Fibroblast of skin of abdomen (primary cell): ENCODE data around the gene LRRC15.

ENCODE experiments used
- DNase-seq: peaks from one replicate; pipeline ENCODE4 v3.0.0-alpha.2; 2013

Gene LRRC15

DNA sequence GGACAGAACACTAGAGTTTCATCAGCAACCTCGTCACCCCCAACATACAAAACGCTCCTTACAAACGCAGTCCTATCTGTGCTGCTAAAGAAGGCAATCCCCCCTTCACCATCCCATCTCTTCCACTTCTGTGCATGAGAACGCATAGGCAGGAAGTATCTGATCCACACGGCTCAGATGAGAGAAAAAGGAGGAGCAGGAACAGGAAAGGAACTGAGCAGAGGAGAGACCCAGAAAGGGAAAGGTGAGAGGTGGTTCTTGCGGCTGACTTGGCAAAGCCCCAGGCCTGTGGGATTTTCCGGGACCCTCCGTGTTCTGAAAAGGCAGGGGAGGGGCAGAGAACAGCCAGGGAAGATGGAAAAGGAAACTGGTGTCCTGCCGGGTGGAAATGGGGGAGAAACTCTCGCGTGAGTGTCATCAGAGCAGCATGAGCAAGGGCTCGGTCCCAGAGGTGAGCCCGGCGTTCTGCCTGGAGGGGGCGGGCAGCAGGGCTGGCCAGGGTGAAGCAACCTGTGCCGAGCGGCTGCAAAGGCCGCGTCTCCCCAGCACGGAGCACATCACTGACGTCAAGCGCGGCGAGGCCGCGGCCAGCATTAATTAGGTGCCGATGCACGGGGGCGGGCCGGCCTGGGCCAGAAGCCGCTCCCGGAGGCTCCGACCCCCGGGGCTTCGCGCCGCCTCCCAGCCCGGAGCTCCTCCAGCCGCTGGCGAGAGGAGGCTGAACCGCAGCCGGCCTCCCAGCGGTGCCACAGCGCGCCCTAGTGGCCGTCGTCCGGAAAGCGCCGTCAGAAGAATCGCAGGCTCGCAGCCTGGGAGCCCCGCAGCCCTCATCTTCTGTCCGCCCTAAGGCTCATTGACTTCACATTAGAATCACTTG lies 54.2 kb downstream of the LRRC15 start:
- peak; percentile 89 for DNase-seq

GRCh38 chr3:194314388-194315068 lies 55.0 kb downstream of the LRRC15 start:
- no peak for DNase-seq

DNA sequence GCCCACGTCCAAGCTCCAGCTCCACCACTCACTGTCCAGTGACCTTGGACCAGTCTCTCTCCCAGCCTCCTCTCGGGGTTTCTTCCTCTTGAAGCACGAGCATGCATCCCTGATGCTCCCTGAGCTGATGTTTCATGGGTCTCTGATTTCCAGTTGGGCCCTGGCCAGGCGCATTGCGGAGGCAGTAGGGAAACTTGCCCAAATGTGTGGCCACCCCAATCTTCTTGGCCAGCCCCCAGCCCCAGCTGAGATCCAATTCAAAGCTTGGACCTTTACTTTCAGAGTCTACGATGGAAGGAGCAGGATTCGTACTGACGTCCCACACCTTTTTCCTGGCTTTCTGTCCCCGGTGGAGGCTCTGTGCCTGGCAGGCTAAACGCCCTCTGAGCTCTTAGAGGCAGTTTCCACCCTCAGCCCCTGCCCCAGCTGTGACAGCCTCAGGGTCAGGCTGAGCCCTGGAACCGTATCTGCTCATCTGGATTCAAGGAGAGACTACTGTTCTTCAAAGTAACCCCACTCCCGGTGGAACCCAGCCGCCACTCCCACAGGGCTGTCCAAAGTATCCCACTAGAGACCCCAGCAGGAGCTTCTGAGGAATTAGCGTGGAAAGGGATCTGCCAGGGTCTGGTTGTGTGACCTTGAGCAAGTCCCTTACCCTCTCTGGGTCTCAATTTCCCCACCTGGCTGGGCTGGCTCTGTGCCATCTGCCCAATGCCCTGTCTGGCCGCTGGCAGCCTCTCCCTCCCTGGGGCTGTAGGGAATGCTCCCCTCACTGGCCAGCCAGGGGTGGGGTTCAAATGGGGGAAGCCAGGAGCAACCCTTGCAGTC lies 55.8 kb downstream of the LRRC15 start:
- peak; percentile 39 for DNase-seq

DNA sequence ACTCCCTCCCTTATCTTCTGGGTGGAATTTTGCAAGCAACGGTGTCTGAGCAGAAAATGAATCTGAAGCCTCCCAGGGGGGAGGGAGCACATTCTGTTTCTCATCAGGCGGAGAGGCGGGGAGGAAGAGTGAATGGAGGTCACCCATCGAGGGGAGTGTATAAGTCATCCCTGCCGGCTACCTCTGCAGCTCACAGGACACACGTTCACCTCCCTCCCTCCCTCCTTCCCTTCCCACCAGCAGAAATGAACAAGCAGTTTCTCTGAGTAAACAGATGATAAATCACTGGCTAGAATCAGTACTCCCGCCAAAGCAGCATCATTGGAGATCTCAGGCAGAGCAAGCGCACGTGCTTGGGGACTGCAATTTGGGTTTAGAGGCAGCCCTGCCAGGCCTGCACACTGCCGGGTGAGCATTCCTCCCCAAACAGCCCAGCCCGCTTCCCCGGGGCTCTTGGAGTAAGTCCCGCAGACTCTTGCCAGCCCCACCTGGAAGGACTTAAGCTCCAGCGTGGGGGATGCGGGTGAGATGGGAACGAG lies 56.7 kb downstream of the LRRC15 start:
- peak; percentile 90 for DNase-seq

- DNase-seq: no peak
Measured at GRCh38 chr3:194312186-194312742, 57.3 kb downstream of the LRRC15 start.

DNA sequence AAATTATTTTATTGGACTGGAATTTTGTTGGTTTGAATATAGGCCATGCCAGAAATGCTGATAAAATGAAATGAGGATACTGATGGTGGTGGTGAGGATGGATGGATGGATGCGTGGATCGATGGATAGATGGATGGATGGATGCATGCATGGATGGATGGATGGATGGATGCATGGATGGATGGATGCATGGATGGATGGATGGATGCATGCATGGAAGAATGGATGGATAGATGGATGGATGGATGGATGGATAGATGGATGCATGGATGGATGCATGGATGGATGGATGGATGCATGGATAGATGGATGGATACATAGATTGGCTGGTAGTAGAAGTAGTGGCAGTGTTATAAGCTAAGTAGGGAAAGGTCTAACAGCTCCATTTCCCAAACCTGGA lies 58.5 kb downstream of the LRRC15 start:
- no peak for DNase-seq

GRCh38 chr3:194310060-194310835 lies 59.3 kb downstream of the LRRC15 start:
- no peak for DNase-seq

GRCh38 chr3:194308601-194309449 lies 60.7 kb downstream of the LRRC15 start:
- DNase-seq: peak; percentile 58

DNA sequence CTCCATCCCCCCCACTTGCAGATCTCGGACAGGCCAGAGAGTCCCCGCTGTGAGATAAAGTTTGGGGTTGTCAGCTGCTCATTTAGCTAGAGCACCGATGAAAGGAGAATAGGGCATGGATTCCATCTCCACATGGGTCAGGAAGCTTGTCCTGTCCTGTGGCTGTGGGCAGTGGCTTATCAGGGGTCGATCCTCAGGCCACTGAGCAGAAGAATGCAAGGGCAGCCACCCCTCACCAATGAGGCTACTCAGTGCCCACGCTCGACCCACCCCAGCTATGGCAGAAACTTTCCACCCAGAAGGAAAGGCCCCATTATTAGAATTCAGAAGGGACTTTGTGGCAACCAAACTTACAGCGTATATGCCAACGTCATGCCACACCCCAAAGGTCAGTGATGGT lies 61.7 kb downstream of the LRRC15 start:
- DNase-seq: no peak

GRCh38 chr3:194306771-194307640 lies 62.5 kb downstream of the LRRC15 start:
- no peak for DNase-seq

GRCh38 chr3:194306109-194306686 lies 63.3 kb downstream of the LRRC15 start:
- DNase-seq: no peak

GRCh38 chr3:194305356-194306108 lies 64.0 kb downstream of the LRRC15 start:
- DNase-seq: no peak
